SJCRH30 (cell line): ENCODE results near the gene PLCH1. TPM values are rescaled to one million over a fixed set of nuclear protein-coding genes. Genes with fewer than 3 reads are reported as not detected.

Experiments used
- DNase-seq, 2 experiments: peaks; one replicate each; pipeline ENCODE4 v3.0.0-alpha.2; 2015 to 2020
- H3K27ac ChIP-seq: fragments of 250-450 bp; sonication (Bioruptor Pico); 2 replicates; pipeline ENCODE4 v1.5.1; 2020; ENCODE audit warnings: mild to moderate bottlenecking, moderate library complexity
- H3K27me3 ChIP-seq: fragments of 250-450 bp; sonication (Bioruptor Pico); 2 replicates; pipeline ENCODE4 v1.5.1; 2020; ENCODE audit warnings: mild to moderate bottlenecking, moderate library complexity
- H3K36me3 ChIP-seq: fragments of 250-450 bp; sonication (Bioruptor Pico); 2 replicates; pipeline ENCODE4 v1.5.1; 2020; ENCODE audit warnings: mild to moderate bottlenecking, moderate library complexity
- H3K4me1 ChIP-seq: fragments of 250-450 bp; sonication (Bioruptor Pico); 2 replicates; pipeline ENCODE4 v1.5.1; 2020; ENCODE audit warnings: mild to moderate bottlenecking, moderate library complexity
- H3K4me3 ChIP-seq: fragments of 250-450 bp; sonication (Bioruptor Pico); 2 replicates; pipeline ENCODE4 v1.5.1; 2020; ENCODE audit warnings: mild to moderate bottlenecking, moderate library complexity
- H3K9me3 ChIP-seq: fragments of 250-450 bp; sonication (Bioruptor Pico); replicated peaks from 2 replicates; pipeline ENCODE4 v1.5.1; 2020; ENCODE audit warnings: mild to moderate bottlenecking, moderate library complexity
- total RNA-seq: library from RNA; depleted of rRNA; stranded (reverse); fragments of >200 nt; shearing (Covaris generic); gene quantifications from 2 replicates; pipeline ENCODE4 v1.2.3, GENCODE V29; 2014

PLCH1 gene
- total RNA-seq, 1 experiment from 2014 or later, result 0.61 TPM

- no peaks in the 10 kb centered on the region for H3K4me1 ChIP-seq
- no peaks in the 10 kb centered on the region for H3K36me3 ChIP-seq
- H3K9me3 ChIP-seq, result no peaks in the 10 kb centered on the region
- H3K4me3 ChIP-seq, result no peak overlapping the region
- no peak overlapping the region for H3K27ac ChIP-seq
- no peak for DNase-seq
- no peaks in the 10 kb centered on the region for H3K27me3 ChIP-seq
Measured at GRCh38 chr3:155449613-155450267, 295.1 kb downstream of the PLCH1 start.

- H3K36me3 ChIP-seq, result no peaks in the 10 kb centered on the region
Measured at GRCh38 chr3:155448531-155448930, 296.3 kb downstream of the PLCH1 start.

GRCh38 chr3:155446366-155446765, 298.5 kb downstream of the PLCH1 start:
- Histone ChIP-seq H3K4me3 (no peak overlapping the region), H3K36me3 (no peaks in the 10 kb centered on the region), H3K27me3 (no peaks in the 10 kb centered on the region), H3K4me1 (no peaks in the 10 kb centered on the region), H3K9me3 (no peaks in the 10 kb centered on the region), H3K27ac (no peak overlapping the region)
- DNase-seq, result no peak

More at GRCh38 chr3:155448531-155448930, 296.3 kb downstream of the PLCH1 start:
- Histone ChIP-seq H3K27me3 (no peaks in the 10 kb centered on the region), H3K4me3 (no peak overlapping the region), H3K27ac (no peak overlapping the region), H3K4me1 (no peaks in the 10 kb centered on the region), H3K9me3 (no peaks in the 10 kb centered on the region)
- no peak for DNase-seq

- Histone ChIP-seq H3K27me3 (no peaks in the 10 kb centered on the region), H3K36me3 (no peaks in the 10 kb centered on the region), H3K9me3 (no peaks in the 10 kb centered on the region), H3K4me1 (no peaks in the 10 kb centered on the region), H3K4me3 (no peak overlapping the region), H3K27ac (no peak overlapping the region)
- no peak for DNase-seq
Measured at GRCh38 chr3:155444771-155445170, 300.1 kb downstream of the PLCH1 start.

- no peak overlapping the region for H3K27ac ChIP-seq
- no peaks in the 10 kb centered on the region for H3K27me3 ChIP-seq
- no peaks in the 10 kb centered on the region for H3K9me3 ChIP-seq
- no peaks in the 10 kb centered on the region for H3K36me3 ChIP-seq
- H3K4me3 ChIP-seq, result no peak overlapping the region
- H3K4me1 ChIP-seq, result no peaks in the 10 kb centered on the region
- no peak for DNase-seq
Measured at GRCh38 chr3:155443815-155444214, 301.1 kb downstream of the PLCH1 start.

GRCh38 chr3:155442072-155442471, 302.8 kb downstream of the PLCH1 start:
- Histone ChIP-seq H3K4me1 (no peaks in the 10 kb centered on the region), H3K36me3 (no peaks in the 10 kb centered on the region), H3K4me3 (no peak overlapping the region), H3K27me3 (no peaks in the 10 kb centered on the region), H3K9me3 (no peaks in the 10 kb centered on the region), H3K27ac (no peak overlapping the region)
- no peak for DNase-seq

- Histone ChIP-seq H3K9me3 (no peaks in the 10 kb centered on the region), H3K36me3 (no peaks in the 10 kb centered on the region), H3K27ac (no peak overlapping the region), H3K4me1 (no peaks in the 10 kb centered on the region), H3K27me3 (no peaks in the 10 kb centered on the region), H3K4me3 (no peak overlapping the region)
- DNase-seq, result no peak
Measured at GRCh38 chr3:155441506-155441905, 303.4 kb downstream of the PLCH1 start.

GRCh38 chr3:155441026-155441425, 303.8 kb downstream of the PLCH1 start:
- no peak for DNase-seq
- no peaks in the 10 kb centered on the region for H3K36me3 ChIP-seq
- no peak overlapping the region for H3K4me3 ChIP-seq
- H3K27me3 ChIP-seq, result no peaks in the 10 kb centered on the region
- H3K4me1 ChIP-seq, result no peaks in the 10 kb centered on the region
- H3K27ac ChIP-seq, result no peak overlapping the region
- H3K9me3 ChIP-seq, result no peaks in the 10 kb centered on the region

GRCh38 chr3:155435821-155436220, 309.1 kb downstream of the PLCH1 start:
- no peaks in the 10 kb centered on the region for H3K27me3 ChIP-seq
- no peak for DNase-seq
- no peaks in the 10 kb centered on the region for H3K4me1 ChIP-seq
- H3K4me3 ChIP-seq, result no peak overlapping the region
- H3K36me3 ChIP-seq, result no peaks in the 10 kb centered on the region
- no peak overlapping the region for H3K27ac ChIP-seq
- no peaks in the 10 kb centered on the region for H3K9me3 ChIP-seq

- no peaks in the 10 kb centered on the region for H3K4me1 ChIP-seq
- H3K27me3 ChIP-seq, result no peaks in the 10 kb centered on the region
- no peak overlapping the region for H3K4me3 ChIP-seq
- no peaks in the 10 kb centered on the region for H3K36me3 ChIP-seq
- H3K27ac ChIP-seq, result no peak overlapping the region
- no peak for DNase-seq
- H3K9me3 ChIP-seq, result no peaks in the 10 kb centered on the region
Measured at GRCh38 chr3:155431856-155432570, 312.9 kb downstream of the PLCH1 start.

GRCh38 chr3:155428563-155428962, 316.3 kb downstream of the PLCH1 start:
- no peak overlapping the region for H3K4me3 ChIP-seq
- no peak for DNase-seq
- peaks cover 2% of the 10 kb centered on the region for H3K4me1 ChIP-seq
- no peaks in the 10 kb centered on the region for H3K36me3 ChIP-seq
- H3K9me3 ChIP-seq, result no peaks in the 10 kb centered on the region
- no peaks in the 10 kb centered on the region for H3K27me3 ChIP-seq
- no peak overlapping the region for H3K27ac ChIP-seq

GRCh38 chr3:155426524-155427230, 318.2 kb downstream of the PLCH1 start:
- Histone ChIP-seq H3K9me3 (no peaks in the 10 kb centered on the region), H3K36me3 (no peaks in the 10 kb centered on the region), H3K4me3 (no peak overlapping the region), H3K4me1 (peaks cover 7% of the 10 kb centered on the region), H3K27me3 (no peaks in the 10 kb centered on the region), H3K27ac (no peak overlapping the region)
- no peak for DNase-seq

- peaks cover 7% of the 10 kb centered on the region for H3K4me1 ChIP-seq
- H3K36me3 ChIP-seq, result no peaks in the 10 kb centered on the region
- DNase-seq, result peak in 1 of 2 experiments; percentile 28
- H3K9me3 ChIP-seq, result no peaks in the 10 kb centered on the region
- no peaks in the 10 kb centered on the region for H3K27me3 ChIP-seq
- H3K4me3 ChIP-seq, result no peak overlapping the region
- H3K27ac ChIP-seq, result no peak overlapping the region
Measured at GRCh38 chr3:155425396-155425795, 319.5 kb downstream of the PLCH1 start.

- no peaks in the 10 kb centered on the region for H3K27me3 ChIP-seq
- H3K4me1 ChIP-seq, result peaks cover 7% of the 10 kb centered on the region
Measured at GRCh38 chr3:155424323-155424710, 320.6 kb downstream of the PLCH1 start.

More at GRCh38 chr3:155424323-155424710, 320.6 kb downstream of the PLCH1 start:
- H3K27ac ChIP-seq, result peak overlapping the region; percentile 54
- no peak for DNase-seq
- H3K4me3 ChIP-seq, result no peak overlapping the region
- H3K36me3 ChIP-seq, result no peaks in the 10 kb centered on the region
- H3K9me3 ChIP-seq, result no peaks in the 10 kb centered on the region
